ENCODE data around the gene PEPD.

PEPD gene

GRCh38 chr19:33437821-33438671, 83.5 kb downstream of the PEPD start:
- no peak for DNase-seq (ENCODE audit: low spot score)

GRCh38 chr19:33437393-33437820, 84.2 kb downstream of the PEPD start:
- DNase-seq (ENCODE audit: low spot score), result no peak

- no peak for DNase-seq (ENCODE audit: low spot score)
Observed at GRCh38 chr19:33436360-33437345, 84.9 kb downstream of the PEPD start.

- DNase-seq (ENCODE audit: low spot score), result no peak
Observed at GRCh38 chr19:33435706-33436359, 85.8 kb downstream of the PEPD start.

GRCh38 chr19:33434886-33435705, 86.5 kb downstream of the PEPD start:
- DNase-seq (ENCODE audit: low spot score), result peak; percentile 49

- no peak for DNase-seq (ENCODE audit: low spot score)
Observed at GRCh38 chr19:33434069-33434885, 87.3 kb downstream of the PEPD start.

- no peak for DNase-seq (ENCODE audit: low spot score)
Observed at GRCh38 chr19:33432446-33433170, 89.0 kb downstream of the PEPD start.

- DNase-seq (ENCODE audit: low spot score), result no peak
Observed at GRCh38 chr19:33432015-33432414, 89.6 kb downstream of the PEPD start.

GRCh38 chr19:33430674-33431277, 90.8 kb downstream of the PEPD start:
- DNase-seq (ENCODE audit: low spot score), result peak; percentile 84

- no peak for DNase-seq (ENCODE audit: low spot score)
Observed at GRCh38 chr19:33429891-33430673, 91.5 kb downstream of the PEPD start.

- DNase-seq (ENCODE audit: low spot score), result no peak
Observed at GRCh38 chr19:33428627-33429125, 92.9 kb downstream of the PEPD start.

- no peak for DNase-seq (ENCODE audit: low spot score)
Observed at GRCh38 chr19:33427801-33428626, 93.6 kb downstream of the PEPD start.

- no peak for DNase-seq (ENCODE audit: low spot score)
Observed at GRCh38 chr19:33426621-33427361, 94.8 kb downstream of the PEPD start.

- no peak for DNase-seq (ENCODE audit: low spot score)
Observed at GRCh38 chr19:33424181-33424580, 97.4 kb downstream of the PEPD start.

- no peak for DNase-seq (ENCODE audit: low spot score)
Observed at GRCh38 chr19:33422369-33423180, 99.0 kb downstream of the PEPD start.

GRCh38 chr19:33421368-33421767, 100.2 kb downstream of the PEPD start:
- DNase-seq (ENCODE audit: low spot score), result no peak
